Fibroblast of lung (primary cell): Measurements from ENCODE around the gene HK2.

Experiments
- EZH2 ChIP-seq: IDR thresholded peaks from 2 replicates; pipeline ENCODE4 v1.5.1; 2012; ENCODE audit warnings: low read length, control low read depth, mild to moderate bottlenecking; ENCODE audit errors: missing control alignments
- TF ChIP-seq, protein P1 (sequence below), 2 donors: IDR thresholded peaks in 1 of 2; conservative IDR thresholded peaks in 1 of 2; 1 replicate in 1 of 2; 2 replicates in 1 of 2; pipeline ENCODE4 v1.5.1; 2011 to 2012; ENCODE audit warnings: low read length in 2 of 2, control low read depth in 1 of 2, inconsistent platforms in 1 of 2, low read depth in 1 of 2, mild to moderate bottlenecking in 1 of 2

GRCh38 chr2:74902281-74902860 lies 68.4 kb downstream of the HK2 start:
- TF ChIP-seq, protein P1, sequence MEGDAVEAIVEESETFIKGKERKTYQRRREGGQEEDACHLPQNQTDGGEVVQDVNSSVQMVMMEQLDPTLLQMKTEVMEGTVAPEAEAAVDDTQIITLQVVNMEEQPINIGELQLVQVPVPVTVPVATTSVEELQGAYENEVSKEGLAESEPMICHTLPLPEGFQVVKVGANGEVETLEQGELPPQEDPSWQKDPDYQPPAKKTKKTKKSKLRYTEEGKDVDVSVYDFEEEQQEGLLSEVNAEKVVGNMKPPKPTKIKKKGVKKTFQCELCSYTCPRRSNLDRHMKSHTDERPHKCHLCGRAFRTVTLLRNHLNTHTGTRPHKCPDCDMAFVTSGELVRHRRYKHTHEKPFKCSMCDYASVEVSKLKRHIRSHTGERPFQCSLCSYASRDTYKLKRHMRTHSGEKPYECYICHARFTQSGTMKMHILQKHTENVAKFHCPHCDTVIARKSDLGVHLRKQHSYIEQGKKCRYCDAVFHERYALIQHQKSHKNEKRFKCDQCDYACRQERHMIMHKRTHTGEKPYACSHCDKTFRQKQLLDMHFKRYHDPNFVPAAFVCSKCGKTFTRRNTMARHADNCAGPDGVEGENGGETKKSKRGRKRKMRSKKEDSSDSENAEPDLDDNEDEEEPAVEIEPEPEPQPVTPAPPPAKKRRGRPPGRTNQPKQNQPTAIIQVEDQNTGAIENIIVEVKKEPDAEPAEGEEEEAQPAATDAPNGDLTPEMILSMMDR (conservative IDR thresholded peaks at IDR 0.05 in 1 of 2, IDR thresholded peaks at IDR 0.05 in 1 of 2; ENCODE audit: low read depth in 1 of 2, low read length in 2 of 2): no peak
- TF ChIP-seq EZH2: no peak
